K562 (cell line): ENCODE measurements around the gene WDR88. TPM values are rescaled to one million over a fixed set of nuclear protein-coding genes. Genes with fewer than 3 reads are reported as not detected.

Experiments
- ATAC-seq: fragments of 200-7000 bp; cut with Tn5 transposase; 3 replicates; pipeline ENCODE4 v1.9.1; 2020; ENCODE audit warnings: moderate library complexity
- BruUV-seq: library from RNA; stranded (reverse); fragments of 400-500 nt; replicated peaks from 2 replicates; lab custom pipeline; 2021; lab: Mats Ljungman, UMichigan
- CTCF ChIA-PET: fragments of 300-600 bp; formaldehyde crosslinking; extraction: SDS; loops from one replicate; lab custom pipeline; 2021; ENCODE audit warnings: low intra/inter-chr PET ratio; lab: Yijun Ruan, JAX
- POLR2A ChIA-PET: fragments of 300-600, 350-650 bp; sonication (Branson Sonifier 250); formaldehyde crosslinking; extraction: SDS; loops from one replicate; lab custom pipeline; 2021; ENCODE audit warnings: antibody characterized with exemption, inconsistent platforms; lab: Yijun Ruan, JAX
- DNase-seq, 4 experiments: peaks; one replicate each; pipeline versions ENCODE4 v3.0.0 to v3.0.0-alpha.2; 2011 to 2018; ENCODE audit warnings: low spot score in 3 of 4, mixed read lengths in 3 of 4; ENCODE audit errors: extremely low read depth in 1 of 4
- FAIRE-seq: peaks from 2 replicates; lab custom pipeline; 2011; peaks lifted over from hg19 to GRCh38; lab: Jason Lieb, UNC
- H2AFZ ChIP-seq: 2 replicates; pipeline ENCODE4 v1.6.0; 2011; ENCODE audit warnings: low read depth, low read length, control low read depth, inconsistent platforms
- H3K27ac ChIP-seq: fragments of 200-600 bp; 3 replicates; pipeline ENCODE4 v1.8.0; 2011; ENCODE audit warnings: low read depth, mild to moderate bottlenecking, control low read depth, inconsistent platforms, low read length, moderate library complexity, mixed read lengths; ENCODE audit errors: extremely low read depth
- H3K27me3 ChIP-seq, 2 experiments: fragments of 300-600 bp in 1 of 2; 2 replicates in 1 of 2; 3 replicates in 1 of 2; pipeline versions ENCODE4 v1.6.0 to v1.8.0; 2011; ENCODE audit warnings: inconsistent platforms in 2 of 2, low read length in 2 of 2, mild to moderate bottlenecking in 1 of 2, mixed read lengths in 1 of 2, moderate library complexity in 1 of 2; ENCODE audit not compliant: control insufficient read depth in 2 of 2, insufficient read depth in 2 of 2
- H3K36me3 ChIP-seq: fragments of 300-600 bp; 3 replicates; pipeline ENCODE4 v1.8.0; 2011; ENCODE audit warnings: mild to moderate bottlenecking, low read length, inconsistent platforms; ENCODE audit not compliant: control insufficient read depth, insufficient read depth
- H3K4me1 ChIP-seq, 2 experiments: fragments of 200-600 bp in 1 of 2; replicated peaks in 1 of 2; 2 replicates in 1 of 2; 3 replicates in 1 of 2; pipeline versions ENCODE4 v1.5.1 to v1.8.0; 2011; ENCODE audit warnings: inconsistent platforms in 2 of 2, low read length in 2 of 2, mild to moderate bottlenecking in 1 of 2, mixed read lengths in 1 of 2, moderate library complexity in 1 of 2; ENCODE audit not compliant: control insufficient read depth in 2 of 2, insufficient read depth in 2 of 2
- H3K4me2 ChIP-seq: 2 replicates; pipeline ENCODE4 v1.6.1; 2011; ENCODE audit warnings: low read length, control low read depth, inconsistent platforms, mixed read lengths; ENCODE audit not compliant: insufficient read depth
- H3K4me3 ChIP-seq: fragments of 200-600 bp; sonication (generic), shearing (Covaris generic); 2 replicates; pipeline ENCODE4 v1.5.1; 2016; ENCODE audit warnings: control low read depth, inconsistent platforms
- H3K79me2 ChIP-seq: fragments of 200-600 bp; 3 replicates; pipeline ENCODE4 v1.8.0; 2011; ENCODE audit warnings: low read length, inconsistent platforms; ENCODE audit not compliant: control insufficient read depth, insufficient read depth
- H3K9ac ChIP-seq, 2 experiments: 2 replicates each; pipeline versions ENCODE4 v1.6.0 to v1.6.1; 2011; ENCODE audit warnings: low read depth in 2 of 2, low read length in 2 of 2, control low read depth in 1 of 2, inconsistent platforms in 1 of 2, mild to moderate bottlenecking in 1 of 2, mixed read lengths in 1 of 2; ENCODE audit not compliant: insufficient read depth in 1 of 2
- H3K9me1 ChIP-seq: one replicate; pipeline ENCODE4 v1.6.0; 2011; ENCODE audit warnings: inconsistent platforms, mild to moderate bottlenecking, low read length, moderate library complexity; ENCODE audit not compliant: control insufficient read depth, insufficient read depth
- H3K9me3 ChIP-seq: replicated peaks from 2 replicates; pipeline ENCODE4 v1.5.1; 2011; ENCODE audit warnings: low read depth, low read length, inconsistent platforms; ENCODE audit not compliant: control insufficient read depth, insufficient read depth
- H4K20me1 ChIP-seq: replicated peaks from 2 replicates; pipeline ENCODE4 v1.6.1; 2011; ENCODE audit warnings: low read length, inconsistent platforms, mixed read lengths; ENCODE audit not compliant: control insufficient read depth, insufficient read depth
- CREM ChIP-seq: IDR thresholded peaks from 2 replicates; pipeline ENCODE4 v1.6.1; 2014; ENCODE audit warnings: antibody characterized with exemption, low read depth
- ETV1 ChIP-seq: fragments of 450-650 bp; conservative IDR thresholded peaks from 2 replicates; pipeline ENCODE4 v1.6.1; 2016; ENCODE audit warnings: missing genetic modification characterization, control low read depth, low read depth, missing compliant biosample characterization
- MXI1 ChIP-seq: IDR thresholded peaks from 2 replicates; pipeline ENCODE4 v1.6.1; 2011; ENCODE audit warnings: low read depth, mild to moderate bottlenecking, improper control_type of control experiment, low read length
- NONO ChIP-seq, 2 experiments: fragments of 200-400 bp in 1 of 2; fragments of 450-650 bp in 1 of 2; formaldehyde crosslinking in 1 of 2; IDR thresholded peaks; 2 replicates each; pipeline ENCODE4 v1.6.1; 2017; ENCODE audit warnings: low read depth in 2 of 2, mild to moderate bottlenecking in 2 of 2, moderate library complexity in 2 of 2, low read length in 1 of 2
- RCOR1 ChIP-seq, 2 experiments: IDR thresholded peaks; 2 replicates each; pipeline ENCODE4 v1.6.1; 2012; ENCODE audit warnings: low read depth in 2 of 2, low read length in 2 of 2, borderline replicate concordance in 1 of 2, improper control_type of control experiment in 1 of 2
- ZNF174 ChIP-seq: fragments of 250-450 bp; sonication (Bioruptor Pico); IDR thresholded peaks from 2 replicates; pipeline ENCODE4 v1.4.0; 2020; ENCODE audit warnings: mild to moderate bottlenecking
- WGBS: fragments of 100-300 bp; shearing (Covaris generic); methylation state at CpG from one replicate; pipeline ENCODE4 v1.1.6; 2016; ENCODE audit warnings: low coverage, mixed read lengths; ENCODE audit not compliant: insufficient coverage; ENCODE audit errors: missing lambda C conversion rate; 5-methylcytosine and 5-hydroxymethylcytosine counted together
- in situ Hi-C: fragments of 300-500 bp; cut with MboI; formaldehyde crosslinking; loops from 4 replicates; pipeline ENCODE4 v1.15.0; 2018; ENCODE audit warnings: inconsistent platforms, mixed read lengths
- intact Hi-C: fragments of 100-400 bp; cut with micrococcal nuclease; formaldehyde crosslinking; loops from 2 replicates; pipeline ENCODE4 v1.14.2; 2022
- polyA plus RNA-seq, 8 experiments: library from polyadenylated mRNA; depleted of rRNA in 4 of 8; stranded (reverse) in 5 of 8; unstranded in 3 of 8; fragments of >200 nt; fragmentation: Nextera tagmentation in 2 of 8; fragmentation: Illumina TruSeq in 1 of 8; extraction: Ambion mirVana in 2 of 8; extraction: Trizol in 1 of 8; gene quantifications; 2 replicates each; pipeline versions ENCODE4 v1.2.1 to v1.2.3, GENCODE V29; 2011 to 2014; ENCODE audit warnings: inconsistent platforms in 1 of 8, missing spikeins in 1 of 8
- total RNA-seq, 7 experiments: library from RNA; depleted of rRNA in 6 of 7; stranded (reverse); fragments of >200 nt in 6 of 7; fragmentation: Illumina TruSeq in 2 of 7; extraction: Trizol in 2 of 7; gene quantifications; 2 replicates each; pipeline versions ENCODE4 v1.2.1 to v1.2.3, GENCODE V29; 2011 to 2021; ENCODE audit warnings: low replicate concordance in 1 of 7
- TF ChIP-seq, protein P1 (sequence below): fragments of 450-650 bp; IDR thresholded peaks from 2 replicates; pipeline ENCODE4 v1.7.1; 2018; ENCODE audit warnings: mild to moderate bottlenecking, low read depth; ENCODE audit not compliant: partially characterized antibody
- TF ChIP-seq, protein P2 (sequence below): sonication (generic); formaldehyde crosslinking; IDR thresholded peaks from 2 replicates; pipeline ENCODE4 v1.8.1; 2023; ENCODE audit warnings: mild to moderate bottlenecking, missing genetic modification reagents
- TF ChIP-seq, protein P3 (sequence below): fragments of 250-450 bp; sonication (Bioruptor Pico); IDR thresholded peaks from 2 replicates; pipeline ENCODE4 v1.8.0; 2021; ENCODE audit warnings: mild to moderate bottlenecking, moderate library complexity

Gene WDR88
- total and polyA plus RNA-seq, 9 of the 15 experiments (the other 6 are each of a cell fraction or from before 2014, with no cell fraction given): 0.03 to 0.04 TPM; not detected in 7

DNA sequence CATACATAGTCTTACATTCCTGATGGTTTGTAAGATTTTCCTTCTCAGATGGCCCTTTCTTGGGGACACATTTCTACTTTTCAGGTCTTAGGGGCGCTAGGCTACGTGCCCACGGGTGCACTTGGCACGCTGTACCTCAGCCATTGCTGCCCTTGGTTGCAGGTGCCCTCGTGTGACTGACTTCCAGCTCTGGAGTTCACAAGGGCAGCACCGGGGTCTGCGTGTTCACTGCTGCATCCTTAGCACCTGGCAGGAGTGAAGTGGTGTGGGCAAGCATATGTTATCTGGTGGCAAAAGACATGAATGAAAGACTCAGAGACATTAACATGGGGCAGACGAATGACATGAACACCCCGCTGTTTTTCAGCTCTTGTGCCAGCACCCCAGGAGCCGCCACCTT lies 13.3 kb upstream of the WDR88 start:
- Histone ChIP-seq H3K27ac (no peak overlapping the region), H3K4me2 (no peak overlapping the region), H3K9me1 (no peaks in the 10 kb centered on the region), H3K9me3 (no peaks in the 10 kb centered on the region), H3K9ac (no peak overlapping the region), H3K79me2 (no peaks in the 10 kb centered on the region), H3K4me3 (no peak overlapping the region), H3K4me1 (peaks cover 0 to under 1% of the 10 kb centered on the region in 2 experiments; a peak in 1 of 5 replicates), H3K36me3 (peaks cover 43% of the 10 kb centered on the region), H2AFZ (no peak overlapping the region), H3K27me3 (no peaks in the 10 kb centered on the region), H4K20me1 (no peaks in the 10 kb centered on the region)
- 65% methylated on average over 10 of the region's 10 CpGs for WGBS
- ATAC-seq: no peak
- ChIA-PET CTCF (interaction anchor here (1.1 to 3.3 kb wide), 2 partner anchors 142 to 144 kb away, joined by 5 to 27 read pairs; no protein-coding TSS in a partner anchor), POLR2A (interaction anchor here (0.6 to 1.9 kb wide), 2 partner anchors 9 to 177 kb away, joined by 3 to 8 read pairs; no protein-coding TSS in a partner anchor)
- DNase-seq: no peak
- intact Hi-C loops: loop anchor here (1.0 kb wide), 1 partner anchor 142 kb away; no protein-coding TSS in a partner anchor
- in situ Hi-C loops: no loop called here
- no TSS peak for BruUV-seq
- FAIRE-seq: no peak
- no peak for TF ChIP-seq NONO (IDR thresholded peaks at IDR 0.05; ENCODE audit: low read depth in 2 of 2, low read length in 1 of 2)
- TF ChIP-seq, protein P1, sequence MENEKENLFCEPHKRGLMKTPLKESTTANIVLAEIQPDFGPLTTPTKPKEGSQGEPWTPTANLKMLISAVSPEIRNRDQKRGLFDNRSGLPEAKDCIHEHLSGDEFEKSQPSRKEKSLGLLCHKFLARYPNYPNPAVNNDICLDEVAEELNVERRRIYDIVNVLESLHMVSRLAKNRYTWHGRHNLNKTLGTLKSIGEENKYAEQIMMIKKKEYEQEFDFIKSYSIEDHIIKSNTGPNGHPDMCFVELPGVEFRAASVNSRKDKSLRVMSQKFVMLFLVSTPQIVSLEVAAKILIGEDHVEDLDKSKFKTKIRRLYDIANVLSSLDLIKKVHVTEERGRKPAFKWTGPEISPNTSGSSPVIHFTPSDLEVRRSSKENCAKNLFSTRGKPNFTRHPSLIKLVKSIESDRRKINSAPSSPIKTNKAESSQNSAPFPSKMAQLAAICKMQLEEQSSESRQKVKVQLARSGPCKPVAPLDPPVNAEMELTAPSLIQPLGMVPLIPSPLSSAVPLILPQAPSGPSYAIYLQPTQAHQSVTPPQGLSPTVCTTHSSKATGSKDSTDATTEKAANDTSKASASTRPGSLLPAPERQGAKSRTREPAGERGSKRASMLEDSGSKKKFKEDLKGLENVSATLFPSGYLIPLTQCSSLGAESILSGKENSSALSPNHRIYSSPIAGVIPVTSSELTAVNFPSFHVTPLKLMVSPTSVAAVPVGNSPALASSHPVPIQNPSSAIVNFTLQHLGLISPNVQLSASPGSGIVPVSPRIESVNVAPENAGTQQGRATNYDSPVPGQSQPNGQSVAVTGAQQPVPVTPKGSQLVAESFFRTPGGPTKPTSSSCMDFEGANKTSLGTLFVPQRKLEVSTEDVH: no peak
- no peak for TF ChIP-seq ETV1 (tag)
- TF ChIP-seq, protein P2, sequence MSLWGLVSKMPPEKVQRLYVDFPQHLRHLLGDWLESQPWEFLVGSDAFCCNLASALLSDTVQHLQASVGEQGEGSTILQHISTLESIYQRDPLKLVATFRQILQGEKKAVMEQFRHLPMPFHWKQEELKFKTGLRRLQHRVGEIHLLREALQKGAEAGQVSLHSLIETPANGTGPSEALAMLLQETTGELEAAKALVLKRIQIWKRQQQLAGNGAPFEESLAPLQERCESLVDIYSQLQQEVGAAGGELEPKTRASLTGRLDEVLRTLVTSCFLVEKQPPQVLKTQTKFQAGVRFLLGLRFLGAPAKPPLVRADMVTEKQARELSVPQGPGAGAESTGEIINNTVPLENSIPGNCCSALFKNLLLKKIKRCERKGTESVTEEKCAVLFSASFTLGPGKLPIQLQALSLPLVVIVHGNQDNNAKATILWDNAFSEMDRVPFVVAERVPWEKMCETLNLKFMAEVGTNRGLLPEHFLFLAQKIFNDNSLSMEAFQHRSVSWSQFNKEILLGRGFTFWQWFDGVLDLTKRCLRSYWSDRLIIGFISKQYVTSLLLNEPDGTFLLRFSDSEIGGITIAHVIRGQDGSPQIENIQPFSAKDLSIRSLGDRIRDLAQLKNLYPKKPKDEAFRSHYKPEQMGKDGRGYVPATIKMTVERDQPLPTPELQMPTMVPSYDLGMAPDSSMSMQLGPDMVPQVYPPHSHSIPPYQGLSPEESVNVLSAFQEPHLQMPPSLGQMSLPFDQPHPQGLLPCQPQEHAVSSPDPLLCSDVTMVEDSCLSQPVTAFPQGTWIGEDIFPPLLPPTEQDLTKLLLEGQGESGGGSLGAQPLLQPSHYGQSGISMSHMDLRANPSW: no peak
- TF ChIP-seq MXI1: no peak
- no peak for TF ChIP-seq ZNF174
- no peak for TF ChIP-seq RCOR1 (IDR thresholded peaks at IDR 0.05; ENCODE audit: borderline replicate concordance in 1 of 2, low read depth in 2 of 2, low read length in 2 of 2)
- TF ChIP-seq, protein P3, sequence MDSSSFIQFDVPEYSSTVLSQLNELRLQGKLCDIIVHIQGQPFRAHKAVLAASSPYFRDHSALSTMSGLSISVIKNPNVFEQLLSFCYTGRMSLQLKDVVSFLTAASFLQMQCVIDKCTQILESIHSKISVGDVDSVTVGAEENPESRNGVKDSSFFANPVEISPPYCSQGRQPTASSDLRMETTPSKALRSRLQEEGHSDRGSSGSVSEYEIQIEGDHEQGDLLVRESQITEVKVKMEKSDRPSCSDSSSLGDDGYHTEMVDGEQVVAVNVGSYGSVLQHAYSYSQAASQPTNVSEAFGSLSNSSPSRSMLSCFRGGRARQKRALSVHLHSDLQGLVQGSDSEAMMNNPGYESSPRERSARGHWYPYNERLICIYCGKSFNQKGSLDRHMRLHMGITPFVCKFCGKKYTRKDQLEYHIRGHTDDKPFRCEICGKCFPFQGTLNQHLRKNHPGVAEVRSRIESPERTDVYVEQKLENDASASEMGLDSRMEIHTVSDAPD: no peak
- TF ChIP-seq CREM: no peak
